Left ventricle myocardium inferior (tissue), 1 donor: ENCODE data around the gene PHRF1. TPM values are rescaled to one million over a fixed set of nuclear protein-coding genes. Genes with fewer than 3 reads are reported as not detected.

ENCODE experiments used
- DNase-seq: peaks from one replicate; pipeline ENCODE4 v3.0.0-alpha.2; 2020
- H3K27ac ChIP-seq: fragments of 200-600 bp; replicated peaks from 2 replicates; pipeline ENCODE4 v1.8.0; 2021
- H3K27me3 ChIP-seq: fragments of 200-600 bp; 2 replicates; pipeline ENCODE4 v1.8.0; 2021; ENCODE audit warnings: low read depth
- H3K36me3 ChIP-seq: fragments of 200-600 bp; 2 replicates; pipeline ENCODE4 v1.8.0; 2021
- H3K4me1 ChIP-seq: fragments of 200-600 bp; 2 replicates; pipeline ENCODE4 v1.8.0; 2021
- H3K4me3 ChIP-seq: fragments of 200-600 bp; 2 replicates; pipeline ENCODE4 v1.8.0; 2021; ENCODE audit warnings: mild to moderate bottlenecking, moderate library complexity
- H3K9me3 ChIP-seq: fragments of 200-600 bp; replicated peaks from 2 replicates; pipeline ENCODE4 v1.8.0; 2021
- intact Hi-C: fragments of 100-400 bp; cut with micrococcal nuclease; formaldehyde crosslinking; loops from one replicate; pipeline ENCODE4 v1.11.0; 2022
- total RNA-seq: library from RNA; stranded (reverse); fragmentation: NEBNext Ultra II Directional; extraction: Animal tissue kit (Norgen Biotek cat#: 25700); gene quantifications from one replicate; pipeline ENCODE4 v1.2.1, GENCODE V29; 2021
- TF ChIP-seq, protein P1 (sequence below): fragments of 200-600 bp; IDR thresholded peaks from 2 replicates; pipeline ENCODE4 v1.8.0; 2021; ENCODE audit warnings: antibody characterized with exemption, mild to moderate bottlenecking, borderline replicate concordance
- donor health status: DM: no; HTN: yes; CAD: no; lungs with severe emphysema.

PHRF1 gene
- total RNA-seq, 1 donor from 2014 or later, result 17.7 TPM

- peaks cover 54% of the 10 kb centered on the region for H3K4me1 ChIP-seq
- intact Hi-C loops, result no loop called here
Measured at GRCh38 chr11:534396-535209, 41.7 kb upstream of the PHRF1 start.

GRCh38 chr11:535210-535518, 41.1 kb upstream of the PHRF1 start:
- Histone ChIP-seq H3K27ac (peak overlapping the region; percentile 91), H3K4me1 (peaks cover 54% of the 10 kb centered on the region)
- intact Hi-C loops, result no loop called here

More at GRCh38 chr11:534396-535209, 41.7 kb upstream of the PHRF1 start:
- DNase-seq, result peak; percentile 26
- Histone ChIP-seq H3K36me3 (peaks cover 28% of the 10 kb centered on the region), H3K4me3 (peak overlapping the region; percentile 94), H3K9me3 (no peaks in the 10 kb centered on the region), H3K27ac (peak overlapping the region; percentile 91), H3K27me3 (peaks cover 23% of the 10 kb centered on the region)
- TF ChIP-seq, protein P1, sequence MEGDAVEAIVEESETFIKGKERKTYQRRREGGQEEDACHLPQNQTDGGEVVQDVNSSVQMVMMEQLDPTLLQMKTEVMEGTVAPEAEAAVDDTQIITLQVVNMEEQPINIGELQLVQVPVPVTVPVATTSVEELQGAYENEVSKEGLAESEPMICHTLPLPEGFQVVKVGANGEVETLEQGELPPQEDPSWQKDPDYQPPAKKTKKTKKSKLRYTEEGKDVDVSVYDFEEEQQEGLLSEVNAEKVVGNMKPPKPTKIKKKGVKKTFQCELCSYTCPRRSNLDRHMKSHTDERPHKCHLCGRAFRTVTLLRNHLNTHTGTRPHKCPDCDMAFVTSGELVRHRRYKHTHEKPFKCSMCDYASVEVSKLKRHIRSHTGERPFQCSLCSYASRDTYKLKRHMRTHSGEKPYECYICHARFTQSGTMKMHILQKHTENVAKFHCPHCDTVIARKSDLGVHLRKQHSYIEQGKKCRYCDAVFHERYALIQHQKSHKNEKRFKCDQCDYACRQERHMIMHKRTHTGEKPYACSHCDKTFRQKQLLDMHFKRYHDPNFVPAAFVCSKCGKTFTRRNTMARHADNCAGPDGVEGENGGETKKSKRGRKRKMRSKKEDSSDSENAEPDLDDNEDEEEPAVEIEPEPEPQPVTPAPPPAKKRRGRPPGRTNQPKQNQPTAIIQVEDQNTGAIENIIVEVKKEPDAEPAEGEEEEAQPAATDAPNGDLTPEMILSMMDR, result no peak

GRCh38 chr11:535519-536454, 40.5 kb upstream of the PHRF1 start, which contains the start of gene HRAS:
Gene HRAS (minus strand): TSS chr11:535576.
- DNase-seq, result peak; percentile 95
- Histone ChIP-seq H3K4me1 (peaks cover 54% of the 10 kb centered on the region), H3K36me3 (peaks cover 28% of the 10 kb centered on the region), H3K9me3 (no peaks in the 10 kb centered on the region), H3K27me3 (peaks cover 35% of the 10 kb centered on the region), H3K4me3 (peak within 1 kb of the TSS; percentile 94), H3K27ac (peak within 1 kb of the TSS; percentile 91)
- TF ChIP-seq, protein P1, result no peak
- intact Hi-C loops, result no loop called here

More at GRCh38 chr11:535210-535518, 41.1 kb upstream of the PHRF1 start:
- Histone ChIP-seq H3K4me3 (peak overlapping the region; percentile 94), H3K27me3 (peaks cover 29% of the 10 kb centered on the region), H3K9me3 (no peaks in the 10 kb centered on the region), H3K36me3 (peaks cover 28% of the 10 kb centered on the region)
- DNase-seq, result no peak
- TF ChIP-seq, protein P1, result no peak

- TF ChIP-seq, protein P1, result no peak
- peaks cover 37% of the 10 kb centered on the region for H3K27me3 ChIP-seq
- peak within 1 kb of the TSS; percentile 94 for H3K4me3 ChIP-seq
- intact Hi-C loops, result no loop called here
- no peaks in the 10 kb centered on the region for H3K9me3 ChIP-seq
- peaks cover 52% of the 10 kb centered on the region for H3K4me1 ChIP-seq
- no peak within 1 kb of the TSS for H3K27ac ChIP-seq
- H3K36me3 ChIP-seq, result peaks cover 17% of the 10 kb centered on the region
- peak; percentile 74 for DNase-seq
Measured at GRCh38 chr11:536841-537621, 39.2 kb upstream of the PHRF1 start, which contains the start of gene LRRC56. Gene LRRC56 (plus strand): TSS chr11:537527. CDS start chr11:540685, 3,158 bp downstream.
